Trophoblast cell (in vitro differentiated cells and primary cell): ENCODE data around the gene SPTB.

Source experiments
- DNase-seq, 2 donors: peaks; one replicate each; pipeline ENCODE4 v3.0.0-alpha.2; 2016
- H2AFZ ChIP-seq: 2 replicates; pipeline ENCODE4 v1.6.1; 2013; ENCODE audit warnings: low read length, moderate library complexity, mild to moderate bottlenecking; ENCODE audit not compliant: insufficient read depth, poor library complexity
- H2AK5ac ChIP-seq: 2 replicates; pipeline ENCODE4 v1.6.1; 2013; ENCODE audit warnings: mild to moderate bottlenecking, low read length
- H2BK120ac ChIP-seq: 2 replicates; pipeline ENCODE4 v1.6.1; 2013; ENCODE audit warnings: low read length, mild to moderate bottlenecking, moderate library complexity; ENCODE audit not compliant: insufficient read depth, poor library complexity
- H2BK12ac ChIP-seq: 2 replicates; pipeline ENCODE4 v1.6.1; 2013; ENCODE audit warnings: mild to moderate bottlenecking, low read length, moderate library complexity
- H2BK5ac ChIP-seq: 2 replicates; pipeline ENCODE4 v1.6.1; 2013; ENCODE audit warnings: low read length, low read depth, moderate library complexity, mild to moderate bottlenecking; ENCODE audit not compliant: poor library complexity
- H3K14ac ChIP-seq: 2 replicates; pipeline ENCODE4 v1.6.1; 2013; ENCODE audit warnings: mild to moderate bottlenecking, low read length
- H3K18ac ChIP-seq: 2 replicates; pipeline ENCODE4 v1.6.1; 2013; ENCODE audit warnings: mild to moderate bottlenecking, low read length
- H3K23ac ChIP-seq: 2 replicates; pipeline ENCODE4 v1.6.1; 2013; ENCODE audit warnings: low read length
- H3K27ac ChIP-seq: 2 replicates; pipeline ENCODE4 v1.5.1; 2013; ENCODE audit warnings: low read depth, mild to moderate bottlenecking, inconsistent platforms, low read length, moderate library complexity
- H3K27me3 ChIP-seq: 2 replicates; pipeline ENCODE4 v1.6.1; 2013; ENCODE audit warnings: inconsistent platforms, mild to moderate bottlenecking, low read length, moderate library complexity; ENCODE audit not compliant: insufficient read depth
- H3K36me3 ChIP-seq, 2 experiments: 1 replicate in 1 of 2; 2 replicates in 1 of 2; pipeline ENCODE4 v1.6.1; 2013; ENCODE audit warnings: low read length in 2 of 2, mild to moderate bottlenecking in 2 of 2, moderate library complexity in 1 of 2; ENCODE audit not compliant: insufficient read depth in 2 of 2, control insufficient read depth in 1 of 2
- H3K4ac ChIP-seq: 2 replicates; pipeline ENCODE4 v1.6.1; 2013; ENCODE audit warnings: low read depth, mild to moderate bottlenecking, low read length, moderate library complexity
- H3K4me1 ChIP-seq, 2 experiments: 1 replicate in 1 of 2; 2 replicates in 1 of 2; pipeline ENCODE4 v1.6.1; 2013; ENCODE audit warnings: low read length in 2 of 2, mild to moderate bottlenecking in 2 of 2, moderate library complexity in 1 of 2; ENCODE audit not compliant: insufficient read depth in 2 of 2, control insufficient read depth in 1 of 2
- H3K4me2 ChIP-seq: 2 replicates; pipeline ENCODE4 v1.6.1; 2013; ENCODE audit warnings: inconsistent platforms, mild to moderate bottlenecking, low read length, moderate library complexity
- H3K4me3 ChIP-seq: 2 replicates; pipeline ENCODE4 v1.5.1; 2013; ENCODE audit warnings: mild to moderate bottlenecking, low read depth, low read length, inconsistent platforms
- H3K79me1 ChIP-seq: one replicate; pipeline ENCODE4 v1.6.1; 2013; ENCODE audit warnings: low read length
- H3K79me2 ChIP-seq: 2 replicates; pipeline ENCODE4 v1.6.1; 2013; ENCODE audit warnings: low read length, mild to moderate bottlenecking; ENCODE audit not compliant: control insufficient read depth, insufficient read depth, poor library complexity
- H3K9ac ChIP-seq: 2 replicates; pipeline ENCODE4 v1.6.1; 2013; ENCODE audit warnings: mild to moderate bottlenecking, low read length
- H3K9me3 ChIP-seq: 2 replicates; pipeline ENCODE4 v1.6.1; 2013; ENCODE audit warnings: low read depth, mild to moderate bottlenecking, control low read depth, inconsistent platforms, low read length; ENCODE audit not compliant: insufficient read depth
- H4K12ac ChIP-seq: 2 replicates; pipeline ENCODE4 v1.6.1; 2013; ENCODE audit warnings: low read depth, mild to moderate bottlenecking, low read length, moderate library complexity
- H4K8ac ChIP-seq: 2 replicates; pipeline ENCODE4 v1.6.1; 2013; ENCODE audit warnings: low read depth, mild to moderate bottlenecking, low read length, moderate library complexity
- H4K91ac ChIP-seq: one replicate; pipeline ENCODE4 v1.6.1; 2013; ENCODE audit warnings: low read depth, mild to moderate bottlenecking, low read length, moderate library complexity
- WGBS: extraction: QIAGEN DNeasy Blood & Tissue Kit; methylation state at CpG from one replicate; pipeline ENCODE4 v1.1.7; 2013; ENCODE audit warnings: missing lambda C conversion rate; ENCODE audit not compliant: insufficient read length, insufficient coverage; ENCODE audit errors: extremely low coverage; 5-methylcytosine and 5-hydroxymethylcytosine counted together

Gene SPTB

GRCh38 chr14:64753999-64754398, 125.7 kb downstream of the SPTB start:
- Histone ChIP-seq H3K9me3 (no peaks in the 10 kb centered on the region), H3K79me1 (peaks cover 20% of the 10 kb centered on the region), H3K4me3 (no peak overlapping the region), H3K9ac (no peak overlapping the region), H2BK12ac (no peak overlapping the region), H2AK5ac (peak overlapping the region; percentile 37), H3K27ac (no peak overlapping the region), H3K27me3 (no peaks in the 10 kb centered on the region), H2BK5ac (no peak overlapping the region), H4K8ac (no peak overlapping the region), H4K91ac (no peak overlapping the region), H3K36me3 (peaks cover 10 to 13% of the 10 kb centered on the region in 2 experiments), H2BK120ac (no peak overlapping the region), H3K4me1 (peaks cover 22 to 29% of the 10 kb centered on the region in 2 experiments), H3K4ac (no peak overlapping the region), H3K23ac (no peak overlapping the region), H4K12ac (no peak overlapping the region), H3K14ac (no peak overlapping the region), H3K4me2 (no peak overlapping the region), H3K18ac (no peak overlapping the region), H2AFZ (no peak overlapping the region), H3K79me2 (peaks cover 7% of the 10 kb centered on the region)
- DNase-seq: no peak
- no CpG with 5 or more reads among the region's 4 CpGs for WGBS

GRCh38 chr14:64753374-64753773, 126.3 kb downstream of the SPTB start:
- Histone ChIP-seq H3K4me2 (no peak overlapping the region), H4K91ac (no peak overlapping the region), H3K27ac (no peak overlapping the region), H3K79me2 (peaks cover 7% of the 10 kb centered on the region), H3K27me3 (no peaks in the 10 kb centered on the region), H3K4ac (no peak overlapping the region), H3K9ac (no peak overlapping the region), H2AFZ (no peak overlapping the region), H3K18ac (no peak overlapping the region), H4K12ac (no peak overlapping the region), H2BK5ac (no peak overlapping the region), H2BK120ac (no peak overlapping the region), H3K4me3 (no peak overlapping the region), H2AK5ac (no peak overlapping the region), H3K14ac (no peak overlapping the region), H3K4me1 (peaks cover 20 to 24% of the 10 kb centered on the region in 2 experiments), H2BK12ac (no peak overlapping the region), H3K79me1 (peaks cover 18% of the 10 kb centered on the region), H4K8ac (no peak overlapping the region), H3K23ac (no peak overlapping the region), H3K36me3 (peaks cover 16 to 18% of the 10 kb centered on the region in 2 experiments), H3K9me3 (no peaks in the 10 kb centered on the region)
- DNase-seq: no peak
- no CpG with 5 or more reads among the region's 13 CpGs for WGBS

- no peak overlapping the region for H3K4ac ChIP-seq
- no peaks in the 10 kb centered on the region for H3K27me3 ChIP-seq
- H3K18ac ChIP-seq: no peak overlapping the region
- H3K4me2 ChIP-seq: no peak overlapping the region
- H2AK5ac ChIP-seq: no peak overlapping the region
- no peak overlapping the region for H3K27ac ChIP-seq
- H3K9ac ChIP-seq: no peak overlapping the region
- H4K12ac ChIP-seq: no peak overlapping the region
- H3K79me2 ChIP-seq: peaks cover 4% of the 10 kb centered on the region
- no peak overlapping the region for H2BK5ac ChIP-seq
- H3K14ac ChIP-seq: no peak overlapping the region
- no peaks in the 10 kb centered on the region for H3K9me3 ChIP-seq
- H2AFZ ChIP-seq: no peak overlapping the region
- H3K79me1 ChIP-seq: peaks cover 13% of the 10 kb centered on the region
- H3K4me1 ChIP-seq: peaks cover 16 to 20% of the 10 kb centered on the region in 2 experiments
- no peak overlapping the region for H2BK120ac ChIP-seq
- H2BK12ac ChIP-seq: no peak overlapping the region
- H3K23ac ChIP-seq: no peak overlapping the region
- no CpG with 5 or more reads among the region's 6 CpGs for WGBS
- no peak overlapping the region for H4K91ac ChIP-seq
- H3K4me3 ChIP-seq: no peak overlapping the region
- no peak overlapping the region for H4K8ac ChIP-seq
- no peak for DNase-seq
- H3K36me3 ChIP-seq: peaks cover 21 to 23% of the 10 kb centered on the region in 2 experiments
Measured at GRCh38 chr14:64752909-64753308, 126.8 kb downstream of the SPTB start.

- no peak overlapping the region for H2BK5ac ChIP-seq
- no peak overlapping the region for H3K4me2 ChIP-seq
- no peaks in the 10 kb centered on the region for H3K4me1 ChIP-seq
- H3K23ac ChIP-seq: no peak overlapping the region
- H4K8ac ChIP-seq: no peak overlapping the region
- H2BK120ac ChIP-seq: no peak overlapping the region
- H2AFZ ChIP-seq: no peak overlapping the region
- no peak overlapping the region for H3K4me3 ChIP-seq
- no peak overlapping the region for H2AK5ac ChIP-seq
- H2BK12ac ChIP-seq: no peak overlapping the region
- H3K36me3 ChIP-seq: peaks cover 53 to 56% of the 10 kb centered on the region in 2 experiments
- H3K79me2 ChIP-seq: no peaks in the 10 kb centered on the region
- DNase-seq: no peak
- no peak overlapping the region for H3K4ac ChIP-seq
- no peaks in the 10 kb centered on the region for H3K79me1 ChIP-seq
- no peak overlapping the region for H3K9ac ChIP-seq
- H3K27me3 ChIP-seq: no peaks in the 10 kb centered on the region
- H4K12ac ChIP-seq: no peak overlapping the region
- no peak overlapping the region for H4K91ac ChIP-seq
- no peak overlapping the region for H3K27ac ChIP-seq
- no peak overlapping the region for H3K14ac ChIP-seq
- no CpG with 5 or more reads among the region's 51 CpGs for WGBS
- no peak overlapping the region for H3K18ac ChIP-seq
- H3K9me3 ChIP-seq: no peaks in the 10 kb centered on the region
Measured at GRCh38 chr14:64748995-64749714, 130.6 kb downstream of the SPTB start.
